Heart left ventricle (tissue), 16 donors: Measurements from ENCODE around the gene RPL27. TPM values are rescaled to one million over a fixed set of nuclear protein-coding genes. Genes with fewer than 3 reads are reported as not detected.

Experiments
- ATAC-seq, 4 donors: fragments of 200-7000 bp; cut with Tn5 transposase; one replicate each; pipeline ENCODE4 v1.9.1; 2020 to 2022; ENCODE audit warnings: moderate library complexity in 4 of 4, mild to moderate bottlenecking in 3 of 4, moderate number of reproducible peaks in 1 of 4
- DNase-seq, 5 donors: peaks; one replicate each; pipeline ENCODE4 v3.0.0-alpha.2; 2020
- H3K27ac ChIP-seq, 12 donors: fragments of 200-600 bp; sonication (generic) in 4 of 12; one replicate each; pipeline versions ENCODE4 v1.5.0 to v1.8.0; 2016 to 2022; ENCODE audit warnings: mild to moderate bottlenecking in 2 of 12
- H3K27me3 ChIP-seq, 9 donors: fragments of 200-600 bp; sonication (generic) in 2 of 9; one replicate each; pipeline versions ENCODE4 v1.5.1 to v1.8.0; 2016 to 2022; ENCODE audit warnings: mild to moderate bottlenecking in 3 of 9
- H3K36me3 ChIP-seq, 9 donors: fragments of 200-600 bp; sonication (generic) in 2 of 9; one replicate each; pipeline versions ENCODE4 v1.5.0 to v1.8.0; 2018 to 2022; ENCODE audit warnings: mild to moderate bottlenecking in 2 of 9
- H3K4me1 ChIP-seq, 12 donors: fragments of 200-600 bp; sonication (generic) in 4 of 12; one replicate each; pipeline versions ENCODE4 v1.5.0 to v1.8.0; 2016 to 2022; ENCODE audit warnings: mild to moderate bottlenecking in 3 of 12
- H3K4me3 ChIP-seq, 12 donors: fragments of 200-600 bp; sonication (generic) in 4 of 12; one replicate each; pipeline versions ENCODE4 v1.5.0 to v1.8.0; 2017 to 2022; ENCODE audit warnings: mild to moderate bottlenecking in 9 of 12, moderate library complexity in 4 of 12
- H3K9me3 ChIP-seq, 12 donors: fragments of 200-600 bp; sonication (generic) in 4 of 12; one replicate each; pipeline versions ENCODE4 v1.5.0 to v1.8.0; 2016 to 2022; ENCODE audit warnings: mild to moderate bottlenecking in 1 of 12
- CTCF ChIP-seq, 12 donors: fragments of 200-600 bp; sonication (generic) in 4 of 12; IDR thresholded peaks; one replicate each; pipeline versions ENCODE4 v1.5.0 to v1.8.0; 2018 to 2022; ENCODE audit warnings: antibody characterized with exemption in 12 of 12, mild to moderate bottlenecking in 5 of 12
- POLR2A ChIP-seq, 2 donors: fragments of 450-650 bp; IDR thresholded peaks; one replicate each; pipeline ENCODE4 v1.6.1; 2017; ENCODE audit warnings: antibody characterized with exemption in 2 of 2, mild to moderate bottlenecking in 2 of 2, moderate library complexity in 2 of 2
- WGBS, 4 donors: extraction: QIAGEN DNeasy Blood & Tissue Kit in 2 of 4; methylation state at CpG; one replicate each; pipeline versions ENCODE4 v1.1.5 to v1.1.7; 2013 to 2018; 5-methylcytosine and 5-hydroxymethylcytosine counted together
- intact Hi-C, 10 donors: fragments of 100-400 bp; cut with DNase I; formaldehyde crosslinking; loops; one replicate each; pipeline versions ENCODE4 v1.11.1 to v1.14.2; 2022
- polyA plus RNA-seq, 2 donors: library from polyadenylated mRNA; stranded (reverse); fragments of 200-250 nt; gene quantifications; one replicate each; pipeline ENCODE4 v1.2.3, GENCODE V29; 2013
- total RNA-seq, 9 donors: library from RNA; depleted of rRNA in 2 of 9; stranded (reverse); fragments of >200 nt in 2 of 9; fragmentation: NEBNext Ultra II Directional in 3 of 9; extraction: Animal tissue kit (Norgen Biotek cat#: 25700) in 3 of 9; gene quantifications; one replicate each; pipeline versions ENCODE4 v1.1.0 to v1.2.4, GENCODE V29; 2016 to 2023
- donor health status: ischemic (EF 13 %, LVEDD 7.1; RV severe dilation, severe dysfunction).
- donor health status: healthy with polysubstance abuse.
- donor health status: DM: no; HTN: yes; CAD: no.
- donor health status: DM: no; HTN: no; CAD: no.
- donor health status: ischemic (EF 25% LVEDD 6.9; RV normal size, moderate dysfunction).
- donor health status: ischemic (EF 25% LVEDD 5.7; RV mildly dilated, moderate dysfunction).
- donor health status: healthy.
- donor health status: DM: yes; HTN: yes; CAD: no.
- donor health status: ischemic (EF 35%, LVEDD 5.7; RV mildly dilated, moderate dysfunction).
- donor health status: nonischemic (EF 11% LVEDD 7.7; RV severe dilation, severe dysfunction).
- donor health status: DM: yes; HTN: yes; CAD: no.
- donor health status: PGD.
- donor health status: ischemic (EF 29% LVEDD 5.4; RV normal size, mild dysfunction).
- donor health status: nonischemic (EF 23%, LVEDD 6.1; RV moderate dilation, normal function).

RPL27 gene
- total and polyA plus RNA-seq, 11 donors, result 477 to 2,590 (median 687) TPM

DNA sequence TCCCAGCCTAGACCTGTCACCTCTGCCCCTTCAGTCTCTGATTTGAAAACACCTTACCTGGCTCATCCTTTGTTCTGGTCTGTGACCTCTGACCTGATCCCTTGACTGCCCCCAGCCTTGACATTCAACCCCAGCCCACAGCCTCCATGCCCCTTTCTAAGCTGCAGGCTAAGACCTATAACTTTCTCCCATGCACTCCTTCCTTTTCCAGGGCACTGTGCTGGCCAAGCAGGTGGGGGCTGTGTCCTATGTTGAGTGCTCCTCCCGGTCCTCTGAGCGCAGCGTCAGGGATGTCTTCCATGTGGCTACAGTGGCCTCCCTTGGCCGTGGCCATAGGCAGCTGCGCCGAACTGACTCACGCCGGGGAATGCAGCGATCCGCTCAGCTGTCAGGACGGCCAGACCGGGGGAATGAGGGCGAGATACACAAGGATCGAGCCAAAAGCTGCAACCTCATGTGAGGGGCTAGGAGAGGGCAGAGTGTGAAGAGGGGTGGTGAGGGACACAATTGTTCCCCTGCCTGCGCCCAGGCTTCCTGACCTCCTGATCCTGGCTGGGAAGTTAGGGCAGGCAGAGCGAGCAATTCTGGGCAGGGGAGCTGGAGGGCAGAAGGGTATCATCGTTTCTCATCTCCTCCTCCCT lies 30.1 kb downstream of the RPL27 start:
- intact Hi-C loops, result loop anchor here in 7 of 10 donors (5.0 to 10.0 kb wide), 9 partner anchors 49 to 309 kb away; partner anchors contain the start of genes BRCA1 (in 2 of the 7), TMEM106A (in 2 of the 7) and NBR1 (in 1 of the 7)
- H3K27ac ChIP-seq, result no peak overlapping the region
- no peak for ATAC-seq

GRCh38 chr17:43030137-43030767 lies 32.0 kb downstream of the RPL27 start:
- no peaks in the 10 kb centered on the region for H3K9me3 ChIP-seq
- no peaks in the 10 kb centered on the region for H3K27me3 ChIP-seq
- no peak for DNase-seq
- H3K4me3 ChIP-seq, result no peak overlapping the region
- ATAC-seq, result peak in 1 of 4 donors; percentile 10
- H3K4me1 ChIP-seq, result peaks cover 0 to 2% (median 0%) of the 10 kb centered on the region in 12 donors
- intact Hi-C loops, result loop anchor here in 1 of 10 donors (5.0 kb wide), 1 partner anchor 97 kb away; the partner anchor contains the start of gene BRCA1
- H3K36me3 ChIP-seq, result no peaks in the 10 kb centered on the region
- no peak for TF ChIP-seq POLR2A (IDR thresholded peaks at IDR 0.05)
- no peak for TF ChIP-seq CTCF (IDR thresholded peaks at IDR 0.05)
- peak overlapping the region in 3 of 12 donors; percentile 5 to 17 (median 11) for H3K27ac ChIP-seq
- WGBS, 4 donors, result 56 to 71% (median 63%) methylated on average over 6 of the region's 6 CpGs

More for the DNA sequence above, 30.1 kb downstream of the RPL27 start:
- H3K4me3 ChIP-seq, result no peak overlapping the region
- TF ChIP-seq POLR2A (IDR thresholded peaks at IDR 0.05) (no peak), CTCF (IDR thresholded peaks at IDR 0.05) (no peak)
- H3K27me3 ChIP-seq, result no peaks in the 10 kb centered on the region
- 85 to 86% (median 86%) methylated on average over 17 of the region's 17 CpGs for WGBS, 4 donors
- H3K9me3 ChIP-seq, result no peaks in the 10 kb centered on the region
- H3K36me3 ChIP-seq, result no peaks in the 10 kb centered on the region
- no peak for DNase-seq
- peaks cover 0 to 14% (median 3%) of the 10 kb centered on the region in 12 donors for H3K4me1 ChIP-seq

DNA sequence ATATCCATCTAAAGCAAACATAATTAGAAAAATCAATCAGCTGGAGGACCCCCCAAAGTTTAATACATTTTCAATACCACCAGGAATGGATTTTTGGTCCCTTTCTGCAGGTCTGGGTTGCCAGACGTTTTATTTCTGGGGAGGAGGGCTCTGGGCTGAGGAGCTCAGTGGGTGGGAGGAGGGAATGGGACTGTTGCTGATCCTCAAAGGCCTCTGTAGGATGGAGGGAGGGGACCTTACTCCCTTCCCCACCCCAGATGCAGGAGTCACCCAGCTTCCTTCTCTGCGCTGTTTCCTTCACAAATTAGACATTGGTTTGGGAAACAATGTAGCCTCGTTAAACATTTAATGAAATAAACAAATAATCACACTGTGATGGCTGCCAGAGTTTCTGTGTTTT lies 33.4 kb downstream of the RPL27 start:
- Histone ChIP-seq H3K27ac (no peak overlapping the region), H3K27me3 (no peaks in the 10 kb centered on the region), H3K4me3 (no peak overlapping the region), H3K4me1 (no peaks in the 10 kb centered on the region), H3K9me3 (no peaks in the 10 kb centered on the region), H3K36me3 (no peaks in the 10 kb centered on the region)
- 82 to 91% (median 86%) methylated on average over 3 of the region's 3 CpGs for WGBS, 4 donors
- DNase-seq, result no peak
- intact Hi-C loops, result loop anchor here in 1 of 10 donors (5.0 kb wide), 1 partner anchor 96 kb away; the partner anchor contains the start of gene BRCA1
- no peak for ATAC-seq
- TF ChIP-seq CTCF (IDR thresholded peaks at IDR 0.05), result no peak
- no peak for TF ChIP-seq POLR2A (IDR thresholded peaks at IDR 0.05)
